CD4-positive, alpha-beta T cell treated with Interleukin-4 for 1 hour (primary cell): ENCODE results near the gene NEDD9.

Experiments used
- DNase-seq, 2 donors: peaks; one replicate each; pipeline ENCODE4 v3.0.0-alpha.2; 2020 to 2022

Gene NEDD9

GRCh38 chr6:11139051-11139960 lies 93.2 kb downstream of the NEDD9 start:
- no peak for DNase-seq

- DNase-seq: no peak
Measured at GRCh38 chr6:11136809-11137208, 95.7 kb downstream of the NEDD9 start.
